SK-N-SH (cell line): ENCODE results near the gene BBOF1. TPM values are rescaled to one million over a fixed set of nuclear protein-coding genes. Genes with fewer than 3 reads are reported as not detected.

Source experiments
- CTCF ChIA-PET: fragments of 300-600, 350-600 bp; formaldehyde crosslinking; extraction: SDS; loops from one replicate; lab custom pipeline; 2021; lab: Yijun Ruan, JAX
- POLR2A ChIA-PET: fragments of 350-600 bp; sonication (Branson Sonifier 250); formaldehyde crosslinking; extraction: SDS; loops from one replicate; lab custom pipeline; 2020; ENCODE audit warnings: antibody characterized with exemption, inconsistent platforms; lab: Yijun Ruan, JAX
- DNase-seq: peaks from one replicate; pipeline ENCODE4 v3.0.0; 2012
- H2AFZ ChIP-seq: fragments of 200-600 bp; sonication (generic); 2 replicates; pipeline ENCODE4 v1.8.1; 2016; ENCODE audit warnings: antibody characterized with exemption, mild to moderate bottlenecking, low read depth
- H3F3A ChIP-seq: fragments of 200-600 bp; sonication (generic); replicated peaks from 2 replicates; pipeline ENCODE3; 2016; ENCODE audit warnings: antibody characterized with exemption, mild to moderate bottlenecking; ENCODE audit not compliant: insufficient read depth
- H3K27ac ChIP-seq, 2 experiments: fragments of 200-500 bp in 1 of 2; fragments of 200-600 bp in 1 of 2; sonication (Bioruptor generic) in 1 of 2; sonication (generic), shearing (Covaris generic) in 1 of 2; 2 replicates each; pipeline versions ENCODE4 v1.5.1 to v1.6.1; 2014 to 2016; ENCODE audit warnings: low read depth in 2 of 2, inconsistent platforms in 1 of 2, low read length in 1 of 2, mild to moderate bottlenecking in 1 of 2, mixed read lengths in 1 of 2
- H3K27me3 ChIP-seq: fragments of 200-600 bp; sonication (generic), shearing (Covaris generic); 2 replicates; pipeline ENCODE4 v1.6.1; 2016; ENCODE audit warnings: mixed run types; ENCODE audit not compliant: insufficient read depth
- H3K36me3 ChIP-seq, 2 experiments: fragments of 200-500 bp in 1 of 2; fragments of 200-600 bp in 1 of 2; sonication (Bioruptor generic) in 1 of 2; sonication (generic) in 1 of 2; replicated peaks in 1 of 2; 2 replicates each; pipeline versions ENCODE3 to v1.5.1; 2014 to 2016; ENCODE audit warnings: low read length in 1 of 2, mild to moderate bottlenecking in 1 of 2; ENCODE audit not compliant: insufficient read depth in 2 of 2, control insufficient read depth in 1 of 2
- H3K4me1 ChIP-seq, 2 experiments: fragments of 200-500 bp in 1 of 2; fragments of 200-600 bp in 1 of 2; sonication (Bioruptor generic) in 1 of 2; sonication (generic), shearing (Covaris generic) in 1 of 2; 2 replicates each; pipeline versions ENCODE4 v1.5.1 to v1.6.1; 2014 to 2016; ENCODE audit warnings: low read depth in 1 of 2, low read length in 1 of 2, mixed run types in 1 of 2; ENCODE audit not compliant: insufficient read depth in 2 of 2, control insufficient read depth in 1 of 2
- H3K4me2 ChIP-seq: fragments of 200-600 bp; sonication (generic), shearing (Covaris generic); 2 replicates; pipeline ENCODE4 v1.6.1; 2017; ENCODE audit warnings: mixed run types
- H3K4me3 ChIP-seq, 2 experiments: fragments of 200-500 bp in 1 of 2; fragments of 200-600 bp in 1 of 2; sonication (Bioruptor generic) in 1 of 2; sonication (generic), shearing (Covaris generic) in 1 of 2; 2 replicates each; pipeline versions ENCODE4 v1.5.1 to v1.8.1; 2014 to 2016; ENCODE audit warnings: low read depth in 2 of 2, inconsistent platforms in 1 of 2, low read length in 1 of 2, mild to moderate bottlenecking in 1 of 2, mixed read lengths in 1 of 2, moderate library complexity in 1 of 2
- H3K79me2 ChIP-seq: fragments of 200-600 bp; sonication (generic); 2 replicates; pipeline ENCODE4 v1.8.1; 2017; ENCODE audit warnings: mild to moderate bottlenecking; ENCODE audit not compliant: insufficient read depth
- H3K9ac ChIP-seq: fragments of 200-600 bp; sonication (generic); 2 replicates; pipeline ENCODE4 v1.6.1; 2017; ENCODE audit warnings: mixed run types
- H3K9me2 ChIP-seq: fragments of 200-600 bp; sonication (generic); 2 replicates; pipeline ENCODE4 v1.6.1; 2017; ENCODE audit warnings: mixed run types
- H3K9me3 ChIP-seq: fragments of 200-600 bp; sonication (generic); 2 replicates; pipeline ENCODE4 v1.6.1; 2017; ENCODE audit warnings: mixed run types, mild to moderate bottlenecking, moderate library complexity
- H4K20me1 ChIP-seq: fragments of 200-600 bp; sonication (generic); 2 replicates; pipeline ENCODE4 v1.6.1; 2017; ENCODE audit warnings: mild to moderate bottlenecking, mixed run types; ENCODE audit not compliant: insufficient read depth
- EZH2phosphoT487 ChIP-seq: fragments of 200-600 bp; sonication (generic); IDR thresholded peaks from 2 replicates; pipeline ENCODE4 v1.6.1; 2017; ENCODE audit warnings: low read depth, mixed run types, mild to moderate bottlenecking, antibody characterized with exemption, moderate library complexity, borderline replicate concordance
- GABPA ChIP-seq: IDR thresholded peaks from 2 replicates; pipeline ENCODE4 v1.4.0; 2012; ENCODE audit warnings: low read depth, mild to moderate bottlenecking
- JUND ChIP-seq: IDR thresholded peaks from 2 replicates; pipeline ENCODE4 v1.4.0; 2012
- NRF1 ChIP-seq: IDR thresholded peaks from 2 replicates; pipeline ENCODE4 v1.6.1; 2012; ENCODE audit warnings: low read depth, mild to moderate bottlenecking, low read length
- PBX3 ChIP-seq: IDR thresholded peaks from 2 replicates; pipeline ENCODE4; 2012
- POLR2AphosphoS5 ChIP-seq: IDR thresholded peaks from 2 replicates; pipeline ENCODE4 v1.6.1; 2012; ENCODE audit warnings: low read depth, low read length
- RAD21 ChIP-seq: IDR thresholded peaks from 2 replicates; pipeline ENCODE4 v1.6.1; 2012; ENCODE audit warnings: mild to moderate bottlenecking, low read length
- REST ChIP-seq: IDR thresholded peaks from 2 replicates; pipeline ENCODE4 v1.6.1; 2012; ENCODE audit warnings: mild to moderate bottlenecking, low read depth, low read length, moderate library complexity
- RFX5 ChIP-seq: IDR thresholded peaks from 2 replicates; pipeline ENCODE4 v1.6.1; 2012; ENCODE audit warnings: mild to moderate bottlenecking, improper control_type of control experiment, low read length
- RXRA ChIP-seq: IDR thresholded peaks from 2 replicates; pipeline ENCODE4 v1.4.0; 2012; ENCODE audit warnings: low read depth, mild to moderate bottlenecking, borderline replicate concordance
- SIN3A ChIP-seq: IDR thresholded peaks from 2 replicates; pipeline ENCODE4 v1.6.1; 2012; ENCODE audit warnings: low read depth, mild to moderate bottlenecking, low read length, moderate library complexity, borderline replicate concordance
- SMC3 ChIP-seq: IDR thresholded peaks from 2 replicates; pipeline ENCODE4 v1.6.1; 2012; ENCODE audit warnings: low read depth, low read length, improper control_type of control experiment
- TCF12 ChIP-seq: IDR thresholded peaks from 2 replicates; pipeline ENCODE4 v1.4.0; 2012
- TEAD4 ChIP-seq: IDR thresholded peaks from 2 replicates; pipeline ENCODE4 v1.4.0; 2012; ENCODE audit warnings: mild to moderate bottlenecking, borderline replicate concordance; ENCODE audit not compliant: insufficient read depth
- YY1 ChIP-seq: IDR thresholded peaks from 2 replicates; pipeline ENCODE4 v1.4.0; 2012; ENCODE audit warnings: low read depth, mild to moderate bottlenecking
- ZBTB33 ChIP-seq: IDR thresholded peaks from 2 replicates; pipeline ENCODE4 v1.4.0; 2012; ENCODE audit warnings: low read depth, borderline replicate concordance
- WGBS: methylation state at CpG from one replicate; pipeline ENCODE4 v1.1.6; 2017; ENCODE audit warnings: low lambda C conversion rate; 5-methylcytosine and 5-hydroxymethylcytosine counted together
- polyA plus RNA-seq, 3 experiments: library from polyadenylated mRNA; depleted of rRNA; stranded (reverse); fragments of >200 nt; gene quantifications; 2 replicates each; pipeline ENCODE4 v1.2.3, GENCODE V29; 2012
- TF ChIP-seq, protein P1 (sequence below): IDR thresholded peaks from 2 replicates; pipeline ENCODE4 v1.4.0; 2012; ENCODE audit warnings: low read depth, borderline replicate concordance
- TF ChIP-seq, protein P2 (sequence below): fragments of 150-350 bp; IDR thresholded peaks from 2 replicates; pipeline ENCODE4 v1.6.1; 2016; ENCODE audit warnings: mild to moderate bottlenecking, low read depth, low read length
- TF ChIP-seq, protein P3 (sequence below): fragments of 200-600 bp; sonication (generic); IDR thresholded peaks from 2 replicates; pipeline ENCODE4 v1.6.1; 2017; ENCODE audit warnings: antibody characterized with exemption, mild to moderate bottlenecking, moderate library complexity

Gene BBOF1
- polyA plus RNA-seq, 1 of the 3 experiments (the other 2 are of a cell fraction): 1.9 TPM

DNA sequence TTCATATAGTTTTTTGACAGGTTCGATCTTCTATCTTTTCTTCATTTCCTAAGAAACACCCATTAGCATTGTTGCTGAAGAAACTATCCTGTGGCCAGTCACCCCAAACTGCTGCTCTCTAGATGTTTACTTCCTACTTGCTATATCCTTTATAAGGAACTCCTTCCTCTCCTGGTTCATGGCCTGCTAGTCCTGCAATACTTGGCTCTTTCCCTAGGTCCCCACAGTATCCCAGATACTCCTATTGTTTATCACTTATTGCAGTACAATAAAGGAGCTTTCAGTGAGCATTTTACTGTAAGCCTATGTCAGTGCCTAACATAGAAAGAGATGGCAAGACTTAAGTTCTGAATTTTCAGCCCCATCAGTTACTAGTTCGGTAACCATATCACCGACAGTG is 62.3 kb downstream of the BBOF1 start:
- ChIA-PET CTCF (interaction anchor here (1.1 kb wide), 1 partner anchor 175 kb away, joined by 3 read pairs; no protein-coding TSS in a partner anchor), POLR2A (no interaction called here)
- no peak overlapping the region for H2AFZ ChIP-seq
- no peaks in the 10 kb centered on the region for H3F3A ChIP-seq
- 81% methylated on average over 3 of the region's 3 CpGs for WGBS
- H4K20me1 ChIP-seq: no peaks in the 10 kb centered on the region
- no peak overlapping the region for H3K4me2 ChIP-seq
- H3K9ac ChIP-seq: no peak overlapping the region
- no peak overlapping the region for H3K27ac ChIP-seq
- H3K4me3 ChIP-seq: no peak overlapping the region
- no peaks in the 10 kb centered on the region for H3K36me3 ChIP-seq
- TF ChIP-seq PBX3 (no peak), POLR2AphosphoS5 (no peak), RXRA (no peak), RAD21 (no peak), YY1 (no peak), RFX5 (no peak), TCF12 (no peak), SIN3A (no peak), NRF1 (no peak), GABPA (no peak), SMC3 (no peak), JUND (no peak), REST (no peak), EZH2phosphoT487 (no peak), TEAD4 (no peak), ZBTB33 (no peak)
- TF ChIP-seq, protein P1, sequence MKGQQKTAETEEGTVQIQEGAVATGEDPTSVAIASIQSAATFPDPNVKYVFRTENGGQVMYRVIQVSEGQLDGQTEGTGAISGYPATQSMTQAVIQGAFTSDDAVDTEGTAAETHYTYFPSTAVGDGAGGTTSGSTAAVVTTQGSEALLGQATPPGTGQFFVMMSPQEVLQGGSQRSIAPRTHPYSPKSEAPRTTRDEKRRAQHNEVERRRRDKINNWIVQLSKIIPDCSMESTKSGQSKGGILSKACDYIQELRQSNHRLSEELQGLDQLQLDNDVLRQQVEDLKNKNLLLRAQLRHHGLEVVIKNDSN: no peak
- TF ChIP-seq, protein P2, sequence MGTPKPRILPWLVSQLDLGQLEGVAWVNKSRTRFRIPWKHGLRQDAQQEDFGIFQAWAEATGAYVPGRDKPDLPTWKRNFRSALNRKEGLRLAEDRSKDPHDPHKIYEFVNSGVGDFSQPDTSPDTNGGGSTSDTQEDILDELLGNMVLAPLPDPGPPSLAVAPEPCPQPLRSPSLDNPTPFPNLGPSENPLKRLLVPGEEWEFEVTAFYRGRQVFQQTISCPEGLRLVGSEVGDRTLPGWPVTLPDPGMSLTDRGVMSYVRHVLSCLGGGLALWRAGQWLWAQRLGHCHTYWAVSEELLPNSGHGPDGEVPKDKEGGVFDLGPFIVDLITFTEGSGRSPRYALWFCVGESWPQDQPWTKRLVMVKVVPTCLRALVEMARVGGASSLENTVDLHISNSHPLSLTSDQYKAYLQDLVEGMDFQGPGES: no peak
- TF ChIP-seq, protein P3, sequence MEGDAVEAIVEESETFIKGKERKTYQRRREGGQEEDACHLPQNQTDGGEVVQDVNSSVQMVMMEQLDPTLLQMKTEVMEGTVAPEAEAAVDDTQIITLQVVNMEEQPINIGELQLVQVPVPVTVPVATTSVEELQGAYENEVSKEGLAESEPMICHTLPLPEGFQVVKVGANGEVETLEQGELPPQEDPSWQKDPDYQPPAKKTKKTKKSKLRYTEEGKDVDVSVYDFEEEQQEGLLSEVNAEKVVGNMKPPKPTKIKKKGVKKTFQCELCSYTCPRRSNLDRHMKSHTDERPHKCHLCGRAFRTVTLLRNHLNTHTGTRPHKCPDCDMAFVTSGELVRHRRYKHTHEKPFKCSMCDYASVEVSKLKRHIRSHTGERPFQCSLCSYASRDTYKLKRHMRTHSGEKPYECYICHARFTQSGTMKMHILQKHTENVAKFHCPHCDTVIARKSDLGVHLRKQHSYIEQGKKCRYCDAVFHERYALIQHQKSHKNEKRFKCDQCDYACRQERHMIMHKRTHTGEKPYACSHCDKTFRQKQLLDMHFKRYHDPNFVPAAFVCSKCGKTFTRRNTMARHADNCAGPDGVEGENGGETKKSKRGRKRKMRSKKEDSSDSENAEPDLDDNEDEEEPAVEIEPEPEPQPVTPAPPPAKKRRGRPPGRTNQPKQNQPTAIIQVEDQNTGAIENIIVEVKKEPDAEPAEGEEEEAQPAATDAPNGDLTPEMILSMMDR: no peak
- TF ChIP-seq, all 33 proteins: peak for 0
- H3K9me3 ChIP-seq: no peaks in the 10 kb centered on the region
- DNase-seq: no peak
- H3K79me2 ChIP-seq: peaks cover 20% of the 10 kb centered on the region
- no peaks in the 10 kb centered on the region for H3K9me2 ChIP-seq
- H3K4me1 ChIP-seq: peaks cover 0 to 10% of the 10 kb centered on the region in 2 experiments; a peak in 2 of 4 replicates
- no peaks in the 10 kb centered on the region for H3K27me3 ChIP-seq
